NB4 (cell line): ENCODE data around the gene HECTD3.

Experiments
- MAX ChIP-seq: IDR thresholded peaks from 2 replicates; pipeline ENCODE4 v1.6.1; 2011; ENCODE audit warnings: low read depth, low read length
- MYC ChIP-seq: IDR thresholded peaks from 2 replicates; pipeline ENCODE4 v1.6.1; 2011; ENCODE audit warnings: low read depth, low read length
- POLR2A ChIP-seq: IDR thresholded peaks from 2 replicates; pipeline ENCODE4 v1.6.1; 2011; ENCODE audit warnings: mild to moderate bottlenecking; ENCODE audit not compliant: insufficient read length; ENCODE audit errors: extremely low read depth
- TF ChIP-seq, protein P1 (sequence below): IDR thresholded peaks from one replicate; pipeline ENCODE4 v1.5.1; 2012; ENCODE audit warnings: low read depth, low read length

GRCh38 chr1:45003741-45004140, 7.4 kb downstream of the HECTD3 start:
- TF ChIP-seq, protein P1, sequence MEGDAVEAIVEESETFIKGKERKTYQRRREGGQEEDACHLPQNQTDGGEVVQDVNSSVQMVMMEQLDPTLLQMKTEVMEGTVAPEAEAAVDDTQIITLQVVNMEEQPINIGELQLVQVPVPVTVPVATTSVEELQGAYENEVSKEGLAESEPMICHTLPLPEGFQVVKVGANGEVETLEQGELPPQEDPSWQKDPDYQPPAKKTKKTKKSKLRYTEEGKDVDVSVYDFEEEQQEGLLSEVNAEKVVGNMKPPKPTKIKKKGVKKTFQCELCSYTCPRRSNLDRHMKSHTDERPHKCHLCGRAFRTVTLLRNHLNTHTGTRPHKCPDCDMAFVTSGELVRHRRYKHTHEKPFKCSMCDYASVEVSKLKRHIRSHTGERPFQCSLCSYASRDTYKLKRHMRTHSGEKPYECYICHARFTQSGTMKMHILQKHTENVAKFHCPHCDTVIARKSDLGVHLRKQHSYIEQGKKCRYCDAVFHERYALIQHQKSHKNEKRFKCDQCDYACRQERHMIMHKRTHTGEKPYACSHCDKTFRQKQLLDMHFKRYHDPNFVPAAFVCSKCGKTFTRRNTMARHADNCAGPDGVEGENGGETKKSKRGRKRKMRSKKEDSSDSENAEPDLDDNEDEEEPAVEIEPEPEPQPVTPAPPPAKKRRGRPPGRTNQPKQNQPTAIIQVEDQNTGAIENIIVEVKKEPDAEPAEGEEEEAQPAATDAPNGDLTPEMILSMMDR = no peak
- TF ChIP-seq POLR2A (no peak), MAX (no peak), MYC (no peak)
